OCI-LY3 (cell line): Measurements from ENCODE around the gene RUSF1.

Source experiments
- EZH2phosphoT487 ChIP-seq: fragments of 200-600 bp; shearing (Covaris generic); IDR thresholded peaks from 2 replicates; pipeline ENCODE4 v1.6.1; 2018; ENCODE audit warnings: antibody characterized with exemption, mixed run types, low read depth
- TF ChIP-seq, protein P1 (sequence below): fragments of 200-600, 300-600 bp; sonication (generic); IDR thresholded peaks from 2 replicates; pipeline ENCODE4 v1.5.1; 2014; ENCODE audit warnings: antibody characterized with exemption, low read length, low read depth

DNA sequence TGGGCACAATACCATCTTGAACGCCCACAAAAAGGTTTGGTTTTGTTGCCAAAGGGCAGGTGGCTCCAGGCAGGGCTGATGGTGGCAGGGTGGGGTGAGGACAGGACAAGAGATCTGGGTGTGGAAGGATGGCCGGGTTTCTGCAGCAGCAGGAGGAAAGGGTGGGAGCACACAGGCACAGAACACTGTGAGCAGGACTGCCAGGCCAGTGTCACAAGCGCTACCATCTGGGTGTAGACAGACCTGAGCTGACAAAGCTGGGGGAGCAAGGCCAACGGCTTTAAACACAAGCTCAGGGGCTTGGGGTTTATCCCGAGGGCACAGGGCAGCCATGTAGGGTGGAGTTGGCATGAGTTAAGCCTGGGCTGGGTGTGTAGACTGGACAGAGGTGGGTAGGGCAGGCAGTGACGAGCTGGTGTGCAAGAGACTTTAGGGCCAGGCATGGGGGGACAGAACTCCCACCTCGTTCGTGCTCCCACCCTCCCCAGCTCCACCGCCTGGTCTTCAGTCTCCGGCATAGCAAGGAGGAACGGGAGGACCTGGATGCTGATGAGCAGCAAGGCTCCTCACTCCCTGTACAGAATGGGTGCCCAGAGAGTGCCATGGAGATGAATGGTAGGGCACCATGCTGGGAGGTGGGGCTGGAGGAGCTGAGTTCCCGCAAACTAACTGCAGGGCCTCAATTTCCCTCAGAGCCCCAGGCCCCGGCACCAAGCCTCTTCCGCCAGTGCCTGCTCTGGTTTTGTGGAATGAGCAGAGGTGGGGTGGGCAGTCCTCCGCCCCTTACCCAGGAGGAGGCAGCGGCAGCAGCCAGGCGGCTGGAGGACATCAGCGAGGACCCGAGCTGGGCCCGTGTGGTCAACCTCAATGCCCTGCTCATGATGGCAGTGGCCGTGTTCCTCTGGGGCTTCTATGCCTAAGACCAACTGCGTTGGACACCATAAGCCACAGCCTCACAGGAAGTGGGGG, 18.3 kb downstream of the RUSF1 start:
- TF ChIP-seq, protein P1, sequence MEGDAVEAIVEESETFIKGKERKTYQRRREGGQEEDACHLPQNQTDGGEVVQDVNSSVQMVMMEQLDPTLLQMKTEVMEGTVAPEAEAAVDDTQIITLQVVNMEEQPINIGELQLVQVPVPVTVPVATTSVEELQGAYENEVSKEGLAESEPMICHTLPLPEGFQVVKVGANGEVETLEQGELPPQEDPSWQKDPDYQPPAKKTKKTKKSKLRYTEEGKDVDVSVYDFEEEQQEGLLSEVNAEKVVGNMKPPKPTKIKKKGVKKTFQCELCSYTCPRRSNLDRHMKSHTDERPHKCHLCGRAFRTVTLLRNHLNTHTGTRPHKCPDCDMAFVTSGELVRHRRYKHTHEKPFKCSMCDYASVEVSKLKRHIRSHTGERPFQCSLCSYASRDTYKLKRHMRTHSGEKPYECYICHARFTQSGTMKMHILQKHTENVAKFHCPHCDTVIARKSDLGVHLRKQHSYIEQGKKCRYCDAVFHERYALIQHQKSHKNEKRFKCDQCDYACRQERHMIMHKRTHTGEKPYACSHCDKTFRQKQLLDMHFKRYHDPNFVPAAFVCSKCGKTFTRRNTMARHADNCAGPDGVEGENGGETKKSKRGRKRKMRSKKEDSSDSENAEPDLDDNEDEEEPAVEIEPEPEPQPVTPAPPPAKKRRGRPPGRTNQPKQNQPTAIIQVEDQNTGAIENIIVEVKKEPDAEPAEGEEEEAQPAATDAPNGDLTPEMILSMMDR: no peak
- no peak for TF ChIP-seq EZH2phosphoT487
